GM21825 (cell line): ENCODE results near the gene LBX2.

Experiments used
- ATAC-seq: cut with Tn5 transposase; IDR thresholded peaks from one replicate; pipeline ENCODE4 v1.9.1; 2021; ENCODE audit warnings: mild to moderate bottlenecking, moderate library complexity; ENCODE audit not compliant: unreplicated experiment

Gene LBX2

DNA sequence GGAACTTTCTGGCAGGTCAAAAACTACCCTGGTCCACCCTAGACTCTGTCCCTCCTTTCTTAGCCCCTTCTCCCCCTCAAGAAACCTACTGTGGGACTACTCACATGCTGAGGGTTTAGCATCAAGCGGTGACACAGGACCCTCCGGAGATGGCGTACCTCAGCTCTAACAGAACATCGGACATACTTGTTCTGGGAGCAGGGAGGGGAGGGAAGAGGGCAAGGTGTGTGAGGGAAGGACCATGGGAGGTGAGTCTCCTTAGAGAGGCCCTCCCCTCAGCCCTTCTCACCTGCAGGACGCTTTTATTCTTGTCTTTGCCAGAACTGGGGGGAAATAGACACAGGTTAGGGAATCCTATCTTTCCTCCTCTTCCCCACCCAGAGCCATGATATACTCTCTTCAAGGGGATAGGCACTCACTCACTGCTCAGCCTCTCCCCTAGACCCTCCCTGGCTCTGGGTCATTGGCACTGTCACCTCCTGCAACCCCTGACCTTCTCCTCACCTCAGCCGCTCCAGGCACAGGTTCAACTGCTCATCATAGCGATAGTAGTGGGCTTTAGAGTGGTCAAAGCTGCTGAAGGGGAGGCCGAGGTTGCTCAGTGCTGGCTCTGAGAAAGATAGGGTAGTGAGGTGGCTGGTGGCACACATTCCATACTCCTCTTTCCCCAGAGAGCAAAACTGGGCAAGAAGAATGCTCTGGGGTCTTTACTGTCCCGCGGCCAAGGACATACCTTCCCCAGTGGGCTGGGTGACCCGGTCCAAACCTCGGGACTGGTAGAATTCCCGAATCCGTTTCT, 6.2 kb upstream of the LBX2 start:
- no peak for ATAC-seq

DNA sequence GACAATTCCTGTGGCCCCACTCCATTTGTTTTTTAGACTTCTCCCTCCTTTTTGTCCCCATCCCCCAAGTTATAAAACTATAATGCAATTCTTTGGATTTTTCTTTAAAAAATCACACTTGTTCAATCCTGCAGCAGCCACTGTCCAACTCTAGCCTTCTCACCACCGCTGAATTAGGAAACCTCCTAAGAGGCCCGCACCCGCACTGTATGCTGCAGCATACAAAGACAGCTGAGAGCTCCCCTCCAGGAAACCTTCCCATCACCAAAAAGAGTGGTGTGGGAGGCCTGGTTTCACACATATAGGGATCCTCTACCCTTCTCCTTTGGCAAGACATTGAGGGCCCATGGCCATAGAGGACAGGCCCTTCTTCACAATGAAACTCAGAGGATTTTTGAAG, 5.2 kb upstream of the LBX2 start:
- ATAC-seq = no peak

DNA sequence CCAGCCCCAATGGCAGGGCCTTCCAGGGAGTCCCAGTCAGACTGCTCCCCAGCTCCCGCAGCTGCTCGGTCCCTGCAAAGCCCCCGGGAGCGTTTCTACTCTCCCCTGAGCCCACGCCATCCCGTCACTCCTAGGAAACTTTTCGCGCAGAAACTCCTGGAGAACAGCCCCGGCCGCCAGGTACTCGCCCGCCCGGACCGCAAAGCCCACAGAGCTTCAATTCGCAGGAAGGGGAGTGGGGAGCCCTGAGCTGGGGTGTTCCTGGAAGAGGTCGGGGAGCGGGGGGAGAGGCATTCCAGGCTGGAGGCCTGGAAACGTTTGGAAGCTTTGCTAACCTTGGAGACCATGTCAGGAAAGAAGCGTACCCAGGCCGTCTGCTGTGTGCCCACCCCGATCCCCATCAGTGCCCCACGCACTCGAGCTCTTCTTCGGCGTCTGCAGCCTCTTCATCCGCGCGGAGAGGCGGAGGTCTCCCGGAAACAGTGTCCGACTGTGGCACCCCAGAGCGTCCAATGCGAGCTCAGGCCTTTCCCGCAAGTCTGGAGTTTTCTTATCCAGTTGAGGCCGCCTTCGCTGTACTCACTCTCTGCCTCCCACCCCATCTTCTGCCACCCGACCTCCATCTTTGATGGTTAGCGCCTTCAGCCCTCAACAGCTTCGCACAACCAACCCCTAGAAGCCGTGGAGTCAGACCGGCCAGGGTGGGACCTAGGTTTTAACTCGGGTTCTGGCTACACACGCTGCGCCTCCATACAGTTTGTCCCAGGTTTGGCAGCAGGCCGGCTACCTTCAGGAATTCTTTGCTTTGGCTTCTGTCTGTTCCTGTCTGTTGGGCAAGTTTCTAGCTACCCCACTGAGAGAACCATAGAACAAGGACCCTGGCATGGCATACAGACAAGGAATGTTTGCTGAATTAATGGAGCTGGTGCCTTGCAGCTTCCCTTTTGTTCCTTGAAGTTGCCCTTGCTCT, 4.4 kb upstream of the LBX2 start:
- no peak for ATAC-seq

DNA sequence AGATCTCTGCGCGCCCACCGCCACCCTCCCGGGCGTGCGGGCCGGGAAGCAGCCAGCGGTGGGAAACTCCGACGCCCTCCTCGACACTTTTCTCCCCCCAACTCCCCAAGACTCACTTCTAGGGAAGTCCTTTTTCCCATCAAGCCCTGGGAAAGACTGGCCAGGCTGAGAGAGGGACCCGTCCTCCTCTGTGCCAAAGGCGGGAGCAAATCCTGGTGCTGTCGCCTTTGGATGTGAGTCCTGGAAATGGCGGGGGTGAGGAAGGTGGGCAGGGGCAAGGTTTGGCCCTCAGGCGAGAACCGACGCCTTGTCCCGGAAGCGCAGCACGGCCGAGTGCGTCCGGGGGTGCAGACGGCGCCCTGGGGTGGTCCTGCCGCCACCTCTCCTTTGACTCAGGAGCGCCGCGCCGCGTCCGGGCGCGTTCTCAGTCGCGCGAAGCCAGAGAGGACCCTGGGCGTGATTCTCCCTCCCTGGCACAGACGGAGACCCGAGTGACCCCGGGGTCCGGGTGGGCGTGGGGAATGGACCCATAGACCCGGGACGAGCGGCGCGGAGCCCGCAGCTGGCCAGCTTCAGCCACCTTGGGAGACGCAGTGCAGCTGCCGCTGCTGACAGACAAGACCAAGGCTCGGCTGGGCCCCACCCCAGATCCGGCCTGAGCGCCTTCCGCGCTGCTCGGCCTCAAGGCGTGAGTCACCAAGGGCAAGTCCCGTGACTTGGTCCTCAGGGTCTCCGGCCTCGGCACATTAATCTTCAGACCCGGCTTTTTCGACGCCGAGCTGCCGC, 3.5 kb upstream of the LBX2 start:
- ATAC-seq = peak; percentile 36

DNA sequence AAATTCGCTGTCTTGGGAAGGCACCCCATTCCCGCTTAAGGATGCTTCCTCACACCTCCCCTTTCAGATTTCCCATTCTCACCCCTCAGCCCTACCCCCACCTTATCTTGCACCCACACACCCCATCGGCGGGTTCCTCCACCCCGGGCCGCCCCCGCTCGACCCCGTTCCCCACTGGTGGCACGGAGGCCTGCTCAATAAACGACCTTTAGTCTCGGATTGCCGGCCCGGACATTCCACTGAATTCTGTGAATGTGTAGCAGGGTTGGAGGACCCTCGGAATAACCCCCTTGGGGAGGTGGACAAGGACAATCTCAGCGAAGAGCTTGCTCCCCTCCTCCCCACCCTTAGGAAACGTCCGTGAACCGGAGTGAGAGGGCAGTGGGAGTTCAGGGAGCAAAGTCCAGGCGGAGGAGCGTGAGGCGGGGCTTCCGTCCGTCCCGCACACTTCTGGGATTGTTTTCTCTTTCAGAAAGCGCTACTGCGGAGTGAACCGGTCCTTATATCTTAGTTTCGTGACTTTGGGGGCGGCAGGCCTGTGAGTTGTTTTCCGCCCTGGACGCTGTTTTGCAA, 2.8 kb upstream of the LBX2 start:
- no peak for ATAC-seq

DNA sequence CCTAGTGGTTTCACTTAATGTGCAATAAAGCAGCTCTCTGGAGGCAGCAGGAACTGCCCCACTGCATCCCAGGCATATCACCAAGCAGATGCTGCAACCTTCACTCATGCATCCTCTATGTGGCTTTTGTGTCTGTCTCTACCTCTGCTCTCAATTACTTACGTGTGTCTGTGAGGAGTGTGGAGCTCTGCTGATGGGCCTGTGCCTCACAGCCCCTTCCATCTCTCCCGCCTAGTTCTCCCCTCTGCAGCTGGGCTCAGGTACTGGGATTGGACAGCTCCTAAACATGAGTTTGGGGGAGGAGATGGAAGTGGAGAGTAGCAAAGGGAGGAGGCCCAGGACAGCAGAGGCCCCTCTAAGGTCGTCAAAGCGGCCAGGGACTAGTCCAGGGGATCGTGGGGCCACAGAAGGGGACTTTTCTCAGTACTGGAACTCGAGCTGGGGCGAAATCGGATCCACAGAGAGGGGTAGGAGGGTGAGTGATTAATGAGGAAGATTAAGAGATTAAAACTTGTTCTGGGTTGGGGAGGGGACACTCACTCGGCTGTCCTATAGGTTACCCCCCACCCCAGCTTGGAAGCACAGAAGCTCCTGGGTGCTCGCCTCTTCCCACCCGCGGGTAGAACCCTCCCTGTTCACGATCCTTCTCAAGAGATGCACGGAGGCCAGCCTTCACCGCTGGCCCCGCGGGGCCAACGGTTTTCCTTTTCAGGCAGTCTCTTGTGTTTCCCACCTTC, 2.1 kb upstream of the LBX2 start:
- no peak for ATAC-seq

DNA sequence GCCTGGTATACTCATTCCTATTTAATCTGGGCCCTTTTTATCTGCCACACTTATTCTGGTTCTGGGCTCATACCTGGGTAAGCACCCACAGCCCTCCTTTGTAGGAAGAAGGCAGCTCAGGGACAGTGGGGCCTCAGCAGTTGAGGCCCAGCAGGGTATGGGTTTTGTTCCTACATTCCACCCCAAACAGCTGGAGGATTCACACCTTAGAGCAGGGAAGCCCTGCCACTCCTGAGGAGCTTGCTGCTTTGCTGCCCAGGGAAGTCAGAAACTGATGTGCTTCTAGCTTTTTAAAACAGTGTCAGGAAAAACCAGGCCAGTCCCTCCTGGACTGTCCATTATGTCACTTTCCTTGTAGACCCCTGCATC, 1.2 kb upstream of the LBX2 start:
- ATAC-seq = no peak

DNA sequence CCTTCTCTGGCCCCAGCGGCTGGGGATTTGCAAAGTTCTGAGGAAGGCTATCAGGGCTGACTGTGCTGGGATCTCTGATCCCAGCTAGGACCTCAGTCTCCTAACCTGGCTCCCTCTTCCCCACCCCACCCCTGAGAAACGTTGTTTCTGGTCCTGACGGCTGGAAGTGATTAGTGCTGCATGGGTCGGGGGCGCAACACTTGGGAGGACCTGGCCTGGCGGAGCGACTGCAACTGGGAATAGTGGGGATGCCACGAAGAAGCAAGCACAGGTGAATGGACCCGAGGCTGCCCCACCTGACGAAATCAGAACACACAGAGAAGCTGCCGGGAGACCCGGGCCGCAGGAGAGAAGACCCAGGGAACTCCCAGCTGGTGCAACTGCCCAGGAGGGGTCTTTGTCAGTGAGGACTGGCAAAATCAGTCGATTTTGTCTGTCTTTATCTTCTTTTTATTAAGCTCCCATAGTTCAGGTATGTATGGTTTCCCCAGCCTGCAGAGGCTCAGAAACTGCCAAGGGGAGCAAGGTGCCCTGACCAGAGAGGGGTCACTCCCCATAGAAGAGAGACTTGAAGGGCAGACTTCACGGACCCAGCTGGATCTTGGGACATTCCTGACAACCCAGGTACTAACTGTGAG, 656 bp upstream of the LBX2 start:
- ATAC-seq = no peak

DNA sequence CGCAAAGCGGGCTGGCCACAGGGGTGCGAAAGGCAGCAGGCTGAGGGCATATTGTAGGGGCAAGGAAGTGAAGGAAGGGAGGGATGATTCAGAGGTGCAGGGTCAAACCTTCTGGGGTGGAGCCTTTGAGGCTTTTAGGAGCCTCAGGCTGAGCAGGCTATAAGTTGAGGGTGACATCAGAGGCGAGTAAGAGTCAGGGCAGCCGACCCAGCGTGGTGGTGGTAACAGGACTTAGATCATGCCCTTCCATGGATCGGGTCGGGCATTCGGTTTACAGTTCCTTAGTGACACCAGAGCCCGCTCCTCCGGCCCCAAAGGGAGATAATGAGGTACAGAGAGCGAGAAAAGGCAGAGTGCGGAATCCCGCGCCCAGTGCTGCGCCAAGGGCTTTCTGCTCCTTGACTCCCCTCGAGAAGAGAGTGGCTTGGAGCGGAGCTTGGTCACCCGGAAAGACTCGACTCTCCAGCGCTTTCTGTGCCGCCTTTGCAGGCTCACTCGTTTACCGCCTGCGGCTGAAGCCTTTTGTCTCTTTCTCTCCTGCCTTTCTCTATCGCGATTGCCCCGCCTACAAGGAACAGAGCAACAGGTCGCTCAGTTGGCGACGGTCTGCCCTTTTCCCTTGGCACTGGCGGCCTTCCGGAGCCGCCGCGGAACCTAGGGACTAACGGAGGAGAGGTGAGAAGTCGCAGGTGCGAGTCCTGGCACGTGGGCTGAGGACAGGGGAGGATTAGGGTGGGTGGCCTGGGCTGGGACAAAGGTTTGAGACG, 720 bp downstream of the LBX2 start:
- no peak for ATAC-seq

DNA sequence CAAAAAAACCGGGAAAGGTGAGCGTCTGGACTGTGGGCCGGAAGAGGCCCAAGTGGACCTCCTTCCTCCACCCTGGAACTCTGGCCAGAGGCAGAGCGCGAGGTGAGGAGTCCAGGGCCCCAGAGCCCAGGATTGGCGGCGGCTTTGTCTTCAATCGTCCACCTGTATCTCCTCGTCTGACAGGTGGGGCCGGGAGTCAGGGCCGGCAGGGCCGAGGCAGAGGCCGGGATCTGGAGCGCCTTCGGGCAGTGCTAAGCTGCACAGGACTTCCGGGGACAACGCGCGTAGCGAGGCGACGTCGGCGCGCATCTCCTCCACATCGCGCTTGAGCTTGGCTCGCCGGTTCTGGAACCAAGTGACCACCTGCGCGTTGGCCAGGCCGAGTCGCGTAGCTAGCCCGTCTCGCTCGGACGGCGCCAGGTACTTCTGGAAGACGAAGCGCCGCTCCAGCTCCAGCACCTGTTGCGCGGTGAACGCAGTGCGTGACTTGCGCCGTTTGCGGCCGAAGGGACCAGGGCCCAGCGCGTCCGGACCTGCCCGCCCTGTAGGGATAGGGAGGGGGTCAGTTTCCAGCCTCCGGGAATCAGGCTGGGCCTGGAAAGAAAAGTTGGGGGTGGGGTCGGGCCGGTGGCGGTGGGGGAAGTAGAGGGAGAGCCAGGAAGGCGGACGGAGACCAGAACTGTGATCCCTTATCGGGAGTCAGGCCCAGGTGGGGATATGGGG, 1.5 kb downstream of the LBX2 start:
- no peak for ATAC-seq

DNA sequence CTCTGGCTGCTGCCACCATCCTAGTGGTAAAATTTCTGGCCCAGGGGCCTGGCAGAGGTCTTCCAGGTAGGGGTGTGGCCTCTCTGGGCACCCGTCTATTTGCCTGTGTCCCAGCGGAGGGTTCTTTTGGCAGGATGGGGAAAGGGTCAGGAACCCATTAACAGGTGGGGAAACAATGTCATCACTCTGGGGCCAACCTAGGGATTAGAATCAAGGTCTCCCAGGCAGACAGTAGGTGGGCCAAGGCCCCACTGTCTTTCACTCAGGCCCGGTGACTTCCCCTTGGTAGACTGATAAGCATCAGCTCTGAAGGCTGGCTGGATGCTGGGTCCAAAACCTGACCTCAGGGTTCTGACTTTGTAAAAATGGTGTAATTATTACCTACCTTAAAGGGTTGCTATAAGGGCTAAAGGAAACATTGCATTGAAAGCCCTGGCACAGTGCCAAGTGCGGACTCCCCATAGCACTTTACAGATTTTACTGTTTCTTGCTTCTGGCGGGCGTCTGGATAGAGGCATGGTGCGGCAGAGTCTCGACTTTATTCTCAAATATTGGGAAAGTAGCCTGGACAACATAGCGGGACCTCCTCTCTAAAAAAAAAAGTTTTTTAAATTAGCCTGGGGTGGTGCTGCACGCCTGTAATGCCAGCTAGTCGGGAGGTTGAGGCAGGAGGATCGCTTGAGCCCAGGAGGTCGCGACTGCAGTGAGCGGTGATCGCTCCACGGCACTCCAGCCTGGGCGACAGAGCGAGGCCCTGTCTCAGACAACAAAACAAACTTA, 2.2 kb downstream of the LBX2 start:
- no peak for ATAC-seq

DNA sequence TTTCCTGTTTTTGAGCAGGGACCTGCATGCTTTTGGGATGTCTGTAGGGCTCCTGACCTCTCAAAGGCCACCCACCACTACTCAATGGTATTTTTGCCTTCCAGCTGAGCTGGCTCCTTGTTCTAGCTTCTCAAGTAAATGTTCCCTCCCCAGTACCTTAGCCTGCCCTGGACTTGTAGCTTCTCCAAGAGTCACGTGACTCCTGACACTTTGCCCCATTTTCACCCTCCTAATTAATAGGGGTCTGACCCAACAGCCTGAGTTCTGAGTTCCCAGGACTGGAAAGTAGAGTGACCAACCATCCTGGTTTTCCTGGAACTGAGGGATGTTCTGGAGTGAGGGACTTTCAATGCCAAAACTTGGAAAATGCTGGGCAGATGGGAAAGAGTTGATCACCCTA, 4.0 kb downstream of the LBX2 start:
- no peak for ATAC-seq

DNA sequence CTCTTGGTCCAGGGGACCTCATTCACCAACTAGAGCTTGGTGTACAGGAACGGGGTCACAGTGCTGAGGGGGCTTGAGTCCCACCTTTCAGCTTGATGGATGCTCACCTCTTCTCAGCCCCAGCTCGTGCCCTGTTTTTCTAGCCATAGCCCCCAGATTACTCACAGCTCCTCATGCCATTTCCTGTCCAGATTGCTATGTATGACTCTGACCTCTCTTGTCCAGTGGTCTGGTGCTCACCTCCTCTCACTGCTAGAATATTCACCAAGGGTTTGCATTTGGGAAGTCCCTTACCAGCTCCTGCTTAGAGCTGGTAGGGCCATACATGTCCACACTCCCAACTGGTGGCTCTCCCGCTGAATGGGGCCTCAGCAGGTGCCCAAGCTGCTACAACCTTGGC, 5.9 kb downstream of the LBX2 start:
- ATAC-seq = no peak

DNA sequence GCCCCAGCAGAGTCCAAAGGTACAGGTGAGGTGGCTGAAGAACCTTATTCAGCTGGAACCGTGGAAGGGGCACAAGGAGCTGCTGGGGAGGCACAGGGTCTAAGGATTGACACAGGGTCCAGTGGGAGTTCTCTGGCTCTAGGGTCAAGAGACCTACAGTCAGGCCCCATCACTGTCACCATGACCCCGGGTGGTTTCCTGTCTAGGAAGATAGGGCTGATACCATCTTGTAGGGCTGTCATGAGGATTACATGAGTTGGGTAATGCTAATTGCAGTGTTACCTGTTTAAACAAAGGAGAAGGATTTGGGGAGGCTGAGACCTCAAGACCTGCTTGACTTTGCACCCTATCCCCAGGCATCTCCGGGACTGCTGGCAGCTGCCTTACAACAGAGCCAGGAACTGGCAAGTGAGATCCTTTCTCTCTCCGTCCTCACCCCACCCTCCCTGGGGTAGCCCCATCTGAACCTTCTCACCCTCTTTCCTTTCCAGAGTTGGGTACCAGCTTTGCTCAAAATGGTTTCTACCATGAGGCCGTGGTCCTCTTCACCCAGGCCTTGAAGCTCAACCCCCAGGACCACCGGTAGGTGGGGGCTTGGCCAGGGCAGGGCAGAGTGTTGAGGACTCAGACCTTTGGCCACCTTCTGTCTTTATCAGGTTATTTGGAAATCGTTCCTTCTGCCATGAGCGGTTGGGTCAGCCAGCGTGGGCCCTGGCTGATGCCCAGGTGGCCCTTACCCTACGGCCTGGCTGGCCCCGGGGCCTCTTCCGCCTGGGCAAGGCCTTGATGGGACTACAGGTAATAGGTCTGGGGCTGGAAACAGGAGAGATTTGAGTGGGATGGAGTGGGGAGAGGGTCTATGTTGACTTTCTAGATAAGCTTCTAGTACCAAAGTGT, 7.5 kb downstream of the LBX2 start:
- no peak for ATAC-seq

DNA sequence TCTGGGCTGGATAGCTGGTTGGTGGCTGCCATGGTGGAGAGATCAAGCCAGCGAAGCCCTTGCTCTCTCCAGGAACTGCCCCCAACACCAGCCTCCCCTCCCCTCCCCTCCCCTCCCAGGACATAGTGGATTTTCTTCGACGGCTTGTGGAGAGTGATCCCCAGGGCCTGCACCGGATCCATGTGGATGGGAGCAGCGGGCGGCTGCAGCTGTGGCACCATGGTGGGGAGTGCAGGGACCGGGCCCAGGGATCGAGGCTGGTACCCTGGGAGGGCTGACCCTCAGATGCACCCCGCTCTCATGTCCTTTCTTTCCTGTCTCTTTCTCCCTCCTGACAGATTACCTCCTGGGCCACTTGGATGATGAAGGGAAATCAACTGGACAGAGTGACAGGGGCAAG, 9.5 kb downstream of the LBX2 start:
- ATAC-seq = no peak

DNA sequence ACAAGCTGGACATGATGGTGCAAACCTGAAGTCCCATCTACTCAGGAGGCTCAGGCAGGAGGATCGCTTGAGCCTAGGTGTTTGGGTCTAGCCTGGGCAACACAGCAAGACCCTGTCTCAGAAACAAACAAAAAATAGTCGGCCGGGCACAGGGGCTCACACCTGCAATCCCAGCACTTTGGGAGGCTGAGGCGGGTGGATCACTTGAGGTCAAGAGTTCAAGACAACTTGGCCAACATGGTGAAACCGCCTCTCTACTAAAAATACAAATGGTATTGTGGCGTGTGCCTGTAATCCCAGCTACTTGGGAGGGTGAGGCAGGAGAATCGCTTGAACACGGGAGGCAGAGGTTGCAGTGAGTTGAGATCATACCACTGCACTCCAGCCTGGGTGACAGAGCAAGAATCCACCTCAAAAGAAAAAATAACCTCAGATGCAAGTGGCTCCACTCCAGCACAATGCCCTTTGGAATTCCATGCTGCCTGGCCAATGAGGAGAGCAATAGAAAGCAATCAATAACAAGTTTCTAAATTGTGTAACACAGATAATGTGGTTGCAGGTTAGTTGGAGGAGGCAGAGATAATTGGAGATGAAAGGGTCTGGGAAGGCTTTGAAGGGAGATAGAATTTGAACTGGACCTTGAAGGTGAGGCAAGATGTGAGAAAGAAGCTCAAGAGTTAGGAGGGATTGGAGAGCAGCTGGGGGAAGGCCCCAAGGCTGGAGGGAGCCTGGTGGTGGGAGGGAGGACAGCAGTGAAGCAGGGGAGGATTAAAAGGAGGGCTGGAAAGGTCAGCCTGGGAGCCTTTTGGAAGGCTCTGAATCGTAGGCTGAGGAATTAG, 10.5 kb downstream of the LBX2 start:
- no peak for ATAC-seq
